ENCODE measurements around the gene RABL3. TPM values are rescaled to one million over a fixed set of nuclear protein-coding genes. Genes with fewer than 3 reads are reported as not detected.
"Not testable (repeated sequence)": the region's sequence is repeated elsewhere in the genome, so short reads cannot be mapped to it uniquely, and the experiment has no call there.

Gene RABL3, protein sequence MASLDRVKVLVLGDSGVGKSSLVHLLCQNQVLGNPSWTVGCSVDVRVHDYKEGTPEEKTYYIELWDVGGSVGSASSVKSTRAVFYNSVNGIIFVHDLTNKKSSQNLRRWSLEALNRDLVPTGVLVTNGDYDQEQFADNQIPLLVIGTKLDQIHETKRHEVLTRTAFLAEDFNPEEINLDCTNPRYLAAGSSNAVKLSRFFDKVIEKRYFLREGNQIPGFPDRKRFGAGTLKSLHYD
- 10 to 100 TPM in 2 of 3 donors, 1 to 10 TPM in 1; 6.3 to 13.4 (median 13.2) TPM for polyA plus RNA-seq

- 0% methylated on average over 39 of the region's 39 CpGs for WGBS, 3 donors
- H3K27ac ChIP-seq (ENCODE audit: low read depth, low read length), result peak within 1 kb of the TSS; percentile 95
These were observed at the start of gene RABL3, which contains the start of gene GTF2E1 for GRCh38 chr3:120742198-120742848. TSS of gene RABL3 (minus strand) at chr3:120742516. CDS start at chr3:120742507, 9 bp downstream. TSS of gene GTF2E1 (plus strand) at chr3:120742744. CDS start at chr3:120750553, 7,809 bp downstream.

GRCh38 chr3:120791913-120792312 is 49.6 kb upstream of the RABL3 start:
- WGBS, 3 donors, result 62 to 83% (median 81%) methylated on average over 1 of the region's 1 CpG
- no peak overlapping the region for H3K27ac ChIP-seq (ENCODE audit: low read depth, low read length)

DNA sequence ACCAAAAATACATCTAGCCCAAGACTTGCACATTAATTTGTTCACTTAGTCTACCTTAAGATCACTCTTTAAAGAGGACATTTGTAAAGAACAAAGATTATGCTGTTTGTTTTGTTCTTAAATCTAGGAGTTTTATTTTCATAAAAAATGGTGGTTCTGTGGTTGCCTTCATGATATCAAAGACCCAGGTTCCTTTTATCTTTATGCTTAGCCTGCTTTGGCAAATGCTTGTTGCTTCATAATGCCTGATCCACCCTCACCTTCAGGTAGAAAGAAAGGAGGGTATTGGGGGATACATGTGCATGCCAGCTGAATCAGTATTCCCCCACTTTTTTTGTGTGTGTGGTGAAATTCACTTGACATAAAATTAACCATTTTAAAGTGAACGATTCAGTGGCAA is 48.7 kb upstream of the RABL3 start:
- WGBS, 3 donors, result 76 to 79% (median 77%) methylated on average over 1 of the region's 1 CpG
- H3K27ac ChIP-seq (ENCODE audit: low read depth, low read length), result no peak overlapping the region

DNA sequence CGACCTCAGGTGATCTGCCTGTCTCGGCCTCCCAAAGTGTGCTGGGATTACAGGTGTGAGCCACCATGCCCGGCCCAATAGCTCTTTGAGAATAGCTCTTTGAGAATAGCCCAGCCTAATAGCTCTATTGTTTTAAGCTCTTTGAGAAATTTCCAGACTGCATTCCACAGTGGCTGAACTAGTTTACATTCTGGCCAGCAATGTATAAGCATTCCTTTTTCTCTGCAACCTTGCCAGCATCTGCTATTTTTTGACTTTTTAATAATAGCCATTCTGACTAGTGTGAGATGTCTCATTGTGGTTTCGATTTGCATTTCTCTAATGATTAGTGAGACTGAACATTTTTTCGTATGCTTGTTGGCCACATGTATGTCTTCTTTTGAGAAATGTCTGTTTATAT is 43.5 kb upstream of the RABL3 start:
- H3K27ac ChIP-seq (ENCODE audit: low read depth, low read length), result not testable (repeated sequence)
- 71 to 87% (median 72%) methylated on average over 5 of the region's 5 CpGs for WGBS, 3 donors

DNA sequence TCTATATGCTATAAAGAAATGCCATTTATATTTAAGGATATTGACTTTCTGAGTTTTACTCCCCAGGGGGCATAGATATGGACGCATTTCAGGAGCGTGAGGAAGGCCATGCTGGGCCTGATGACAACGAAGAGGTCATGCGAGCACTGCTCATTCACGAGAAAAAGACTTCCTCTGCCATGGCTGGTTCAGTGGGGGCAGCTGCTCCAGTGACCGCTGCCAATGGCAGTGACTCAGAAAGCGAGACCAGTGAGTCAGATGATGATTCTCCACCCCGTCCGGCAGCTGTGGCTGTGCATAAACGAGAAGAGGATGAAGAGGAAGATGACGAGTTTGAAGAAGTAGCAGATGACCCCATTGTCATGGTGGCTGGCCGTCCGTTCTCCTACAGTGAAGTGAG is 38.7 kb upstream of the RABL3 start:
- 90 to 94% (median 91%) methylated on average over 13 of the region's 13 CpGs for WGBS, 3 donors
- H3K27ac ChIP-seq (ENCODE audit: low read depth, low read length), result no peak overlapping the region

- 96 to 97% (median 97%) methylated on average over 3 of the region's 3 CpGs for WGBS, 3 donors
- no peak overlapping the region for H3K27ac ChIP-seq (ENCODE audit: low read depth, low read length)
These were observed 36.5 kb upstream of the RABL3 start for GRCh38 chr3:120778776-120779175.

DNA sequence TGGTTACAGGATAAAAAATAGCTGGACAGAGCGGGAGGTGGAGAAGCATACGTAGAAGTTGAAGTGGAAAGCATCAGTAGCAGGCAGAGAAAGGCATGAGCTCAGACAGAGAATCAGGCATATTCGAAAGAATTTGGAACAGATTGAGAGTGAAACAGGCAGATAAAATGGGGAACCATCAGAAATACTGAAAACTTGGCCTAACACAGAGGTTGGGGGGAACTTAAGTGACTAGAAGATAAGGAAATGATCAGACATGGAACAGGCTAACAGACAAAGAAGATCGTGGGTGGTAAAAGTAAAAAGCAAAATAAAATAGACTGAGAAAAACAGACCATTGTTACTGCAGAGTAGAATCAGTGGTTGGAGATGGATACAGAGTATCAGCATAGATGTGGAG is 33.1 kb upstream of the RABL3 start:
- WGBS, 3 donors, result 88 to 96% (median 94%) methylated on average over 4 of the region's 4 CpGs
- H3K27ac ChIP-seq (ENCODE audit: low read depth, low read length), result no peak overlapping the region

- no peak overlapping the region for H3K27ac ChIP-seq (ENCODE audit: low read depth, low read length)
These were observed 31.6 kb upstream of the RABL3 start for GRCh38 chr3:120773932-120774331.

DNA sequence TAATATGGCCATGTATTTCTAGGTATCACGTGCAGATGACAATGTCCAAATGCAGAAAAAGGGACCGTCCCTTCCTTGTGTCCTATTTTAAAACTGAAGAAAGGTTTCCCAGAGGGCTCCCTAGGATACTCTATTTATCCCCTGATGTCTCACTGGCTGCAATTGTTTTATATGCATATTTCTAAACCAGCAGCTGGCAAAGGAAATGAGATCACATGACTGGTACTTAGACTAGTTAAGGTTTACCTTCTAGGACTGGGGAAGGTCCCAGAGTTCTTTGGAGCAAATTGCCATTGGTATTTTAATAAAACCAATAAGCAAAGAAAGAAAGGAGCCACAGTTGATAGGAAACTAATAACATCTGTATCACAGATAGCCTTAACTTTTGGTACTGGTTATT is 29.8 kb upstream of the RABL3 start:
- 63 to 73% (median 70%) methylated on average over 2 of the region's 2 CpGs for WGBS, 3 donors
- no peak overlapping the region for H3K27ac ChIP-seq (ENCODE audit: low read depth, low read length)

DNA sequence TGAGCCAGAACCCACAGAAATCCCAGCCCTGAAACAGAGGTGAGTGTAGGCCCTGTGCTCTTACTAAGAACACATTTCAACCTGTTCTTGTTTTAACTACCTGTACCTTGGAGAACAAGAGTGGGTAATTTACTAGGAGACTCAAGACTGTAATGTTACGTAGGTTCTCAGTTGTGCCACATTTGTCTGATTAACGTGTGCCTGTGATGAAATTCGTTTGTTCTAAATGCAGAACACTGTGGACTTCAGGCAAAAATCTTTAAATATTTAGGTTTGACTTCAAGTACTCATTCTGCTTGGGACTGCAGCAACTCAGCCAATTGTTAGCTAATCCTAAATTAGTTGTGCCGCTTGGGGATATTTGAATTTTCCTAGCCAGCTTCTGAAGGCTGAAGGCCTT is 28.6 kb upstream of the RABL3 start:
- WGBS, 3 donors, result 88 to 92% (median 89%) methylated on average over 4 of the region's 4 CpGs
- H3K27ac ChIP-seq (ENCODE audit: low read depth, low read length), result no peak overlapping the region

GRCh38 chr3:120769436-120769835 is 27.1 kb upstream of the RABL3 start:
- H3K27ac ChIP-seq (ENCODE audit: low read depth, low read length), result no peak overlapping the region
- WGBS, 3 donors, result 86 to 94% (median 92%) methylated on average over 2 of the region's 2 CpGs

DNA sequence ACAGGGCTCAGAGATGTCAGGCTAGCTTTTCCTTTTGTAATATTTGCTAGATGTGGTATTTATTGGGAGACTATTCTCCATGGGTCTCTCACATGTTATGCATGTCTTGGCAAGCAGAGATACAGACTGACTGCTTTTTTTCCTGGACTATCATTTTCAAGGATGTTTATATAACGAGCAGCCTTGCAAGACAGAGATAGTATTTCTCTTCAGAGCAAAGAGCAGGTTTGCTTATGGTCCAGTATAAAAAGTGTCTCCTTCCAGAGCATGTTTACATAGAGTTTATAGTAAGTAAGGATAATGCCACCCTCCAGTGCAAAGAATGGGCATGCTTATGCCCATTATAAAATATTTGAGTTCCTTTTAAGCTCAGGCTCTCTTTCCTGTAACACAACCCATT is 24.8 kb upstream of the RABL3 start:
- 43 to 68% (median 62%) methylated on average over 1 of the region's 1 CpG for WGBS, 3 donors
- H3K27ac ChIP-seq (ENCODE audit: low read depth, low read length), result no peak overlapping the region

DNA sequence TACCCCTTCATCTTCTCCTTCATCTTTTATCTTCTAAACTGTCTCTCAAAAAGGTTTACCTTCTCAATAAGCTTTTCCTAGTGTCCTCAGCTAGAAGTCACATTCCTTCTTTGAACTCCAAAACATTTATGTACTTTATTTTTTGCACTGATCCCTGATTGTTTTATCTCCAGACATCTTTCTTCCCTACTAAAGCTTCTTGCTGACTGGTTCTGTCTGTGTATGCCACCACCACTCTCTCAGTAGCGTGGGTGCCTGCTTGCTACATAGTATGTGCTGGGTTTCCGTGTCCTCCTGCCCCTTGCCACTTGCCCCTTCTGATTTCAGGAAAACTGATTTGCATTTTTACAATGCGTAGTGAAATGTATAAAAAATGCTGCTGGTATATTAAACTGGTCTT is 24.3 kb upstream of the RABL3 start:
- no peak overlapping the region for H3K27ac ChIP-seq (ENCODE audit: low read depth, low read length)
- 92 to 94% (median 93%) methylated on average over 3 of the region's 3 CpGs for WGBS, 3 donors

GRCh38 chr3:120765830-120766493 is 23.6 kb upstream of the RABL3 start:
- no peak overlapping the region for H3K27ac ChIP-seq (ENCODE audit: low read depth, low read length)

DNA sequence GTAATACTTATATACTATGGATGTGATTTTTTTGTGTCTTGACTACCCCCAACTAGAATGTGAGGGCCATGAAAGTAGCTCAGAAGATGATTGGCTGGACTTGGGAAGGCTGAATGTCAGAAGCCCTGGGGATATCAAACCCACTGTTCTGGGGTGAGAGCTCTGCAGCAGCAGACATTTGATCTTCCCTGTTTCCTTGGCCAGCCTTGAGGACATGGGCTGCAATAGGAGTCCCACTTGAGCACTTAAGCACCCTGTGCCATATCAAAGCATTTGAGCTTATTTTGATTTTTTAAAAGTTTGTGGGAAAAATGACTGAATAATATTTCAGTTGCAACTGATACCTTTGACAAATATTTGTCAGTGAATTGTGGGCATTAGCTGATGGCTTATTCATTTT is 21.9 kb upstream of the RABL3 start:
- no peak overlapping the region for H3K27ac ChIP-seq (ENCODE audit: low read depth, low read length)

- no peak overlapping the region for H3K27ac ChIP-seq (ENCODE audit: low read depth, low read length)
- 51 to 54% (median 53%) methylated on average over 1 of the region's 1 CpG for WGBS, 3 donors
These were observed 21.3 kb upstream of the RABL3 start for GRCh38 chr3:120763601-120764000.

GRCh38 chr3:120762615-120763014 is 20.3 kb upstream of the RABL3 start:
- 89 to 97% (median 93%) methylated on average over 1 of the region's 1 CpG for WGBS, 3 donors
- H3K27ac ChIP-seq (ENCODE audit: low read depth, low read length), result no peak overlapping the region

- H3K27ac ChIP-seq (ENCODE audit: low read depth, low read length), result not testable (repeated sequence)
- 85 to 95% (median 87%) methylated on average over 4 of the region's 4 CpGs for WGBS, 3 donors
These were observed 16.2 kb upstream of the RABL3 start for GRCh38 chr3:120758551-120758950.

DNA sequence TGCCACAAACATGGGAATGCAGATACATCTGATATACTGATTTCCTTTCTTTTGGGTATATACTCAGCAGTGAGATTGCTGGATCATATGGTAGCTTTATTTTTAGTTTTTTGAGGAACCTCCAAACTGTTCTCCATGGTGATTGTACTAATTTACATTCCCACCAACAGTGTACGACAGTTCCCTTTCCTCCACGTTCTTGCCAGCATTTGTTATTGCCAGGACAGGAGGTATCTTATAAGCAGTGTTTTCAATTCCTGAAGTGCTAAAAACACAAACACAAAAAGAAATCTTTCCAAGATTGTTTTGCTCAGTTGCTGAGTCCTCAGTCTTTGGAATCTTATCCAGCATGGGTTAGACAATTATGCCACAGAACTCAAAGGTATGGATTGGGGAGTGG is 13.7 kb upstream of the RABL3 start:
- 70 to 84% (median 73%) methylated on average over 2 of the region's 2 CpGs for WGBS, 3 donors
- no peak overlapping the region for H3K27ac ChIP-seq (ENCODE audit: low read depth, low read length)

DNA sequence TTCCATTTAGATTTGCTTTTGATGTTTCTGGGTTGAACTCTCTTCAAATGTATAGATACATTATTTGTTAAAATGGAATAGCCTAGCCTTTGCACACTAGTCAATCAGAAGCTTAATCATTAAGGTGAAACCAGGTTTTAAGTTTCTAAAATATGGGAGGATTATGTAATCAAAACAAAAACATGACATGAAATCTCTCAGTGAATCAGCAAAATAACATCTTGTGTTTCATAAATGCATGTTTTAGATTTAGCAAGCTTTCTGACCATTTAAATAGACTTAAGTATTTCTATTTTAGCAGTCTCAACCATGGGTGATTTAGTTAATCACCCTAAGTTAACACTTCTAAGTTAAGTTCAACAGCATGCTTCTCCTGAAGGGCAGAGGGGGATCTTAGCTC is 11.5 kb upstream of the RABL3 start:
- no peak overlapping the region for H3K27ac ChIP-seq (ENCODE audit: low read depth, low read length)
